Stimulated activated CD4-positive, alpha-beta T cell treated with anti-CD3 and anti-CD28 coated beads, TNF-alpha, amount 100 ng/mL, for 48 hours (primary cell): ENCODE data around the gene STK39.
"Not testable (repeated sequence)": the region's sequence is repeated elsewhere in the genome, so short reads cannot be mapped to it uniquely, and the experiment has no call there.

ENCODE experiments used
- DNase-seq, 3 donors: peaks; one replicate each; pipeline ENCODE4 v3.0.0-alpha.2; 2020; ENCODE audit warnings: low read depth in 3 of 3

The STK39 gene

DNA sequence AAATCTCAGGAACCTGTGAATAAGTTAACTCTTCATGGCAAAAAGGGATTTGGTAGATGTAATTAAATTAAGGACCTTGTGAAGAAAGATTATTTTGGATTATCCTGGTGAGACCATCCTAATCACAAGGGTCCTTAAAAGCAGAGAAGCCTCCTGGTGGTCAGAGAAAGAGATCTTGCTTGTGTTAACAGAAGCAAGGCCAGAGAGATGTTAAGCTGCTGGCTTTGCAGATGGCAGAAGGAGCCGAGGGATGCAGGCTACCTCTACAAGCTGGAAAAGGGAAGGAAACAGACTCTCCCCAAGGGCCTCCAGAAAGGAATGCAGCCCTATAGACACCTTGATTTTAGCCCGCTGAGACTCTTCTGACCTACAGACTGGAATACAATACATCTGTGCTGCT lies 197.0 kb downstream of the STK39 start:
- no peak for DNase-seq

DNA sequence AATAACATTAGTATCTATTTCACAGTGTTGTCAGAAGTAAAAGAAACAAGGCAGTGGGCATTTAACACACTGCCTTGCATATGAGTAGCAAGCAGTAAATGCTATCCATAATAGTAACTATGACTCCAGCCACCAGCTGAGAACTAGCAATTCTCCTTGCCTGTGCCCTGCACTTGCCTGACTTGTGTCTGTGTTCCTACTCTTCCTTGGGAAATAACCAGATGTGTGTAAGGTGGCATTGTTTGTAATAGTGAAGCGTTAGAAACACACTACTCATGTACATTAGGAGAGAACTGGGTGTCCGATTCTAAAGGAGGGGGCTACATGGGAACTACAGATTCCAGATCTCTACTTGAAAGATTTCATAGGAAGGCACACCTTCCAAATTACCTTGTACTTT lies 197.8 kb downstream of the STK39 start:
- no peak for DNase-seq

DNA sequence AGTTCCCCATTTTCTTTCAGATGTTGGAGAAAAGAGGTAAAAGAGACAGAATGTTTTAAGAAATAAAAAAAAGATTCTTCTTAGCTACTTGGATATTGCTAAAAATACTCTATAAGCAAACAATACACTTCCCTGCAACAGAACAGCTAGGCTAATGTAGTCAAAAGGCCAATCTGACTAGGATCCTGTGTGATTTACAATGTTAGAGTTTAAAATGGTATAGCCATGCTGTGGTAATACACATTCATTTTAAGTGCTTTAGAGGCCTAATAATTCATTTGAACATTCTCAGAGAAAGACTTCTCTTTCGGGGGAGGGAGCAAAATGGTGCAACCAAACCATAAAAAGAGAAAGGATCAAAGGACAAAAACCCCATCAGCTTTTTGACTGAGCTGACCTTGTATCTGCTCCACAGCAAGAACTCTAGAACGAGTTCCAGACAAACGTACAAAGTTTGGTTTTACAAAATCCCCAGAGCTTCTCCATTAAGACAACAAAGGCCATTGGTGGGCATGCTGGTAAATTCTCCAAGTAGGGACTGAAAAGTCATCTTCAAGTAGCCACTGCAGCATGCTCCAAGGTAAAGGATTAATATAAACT lies 200.2 kb downstream of the STK39 start:
- no peak for DNase-seq

DNA sequence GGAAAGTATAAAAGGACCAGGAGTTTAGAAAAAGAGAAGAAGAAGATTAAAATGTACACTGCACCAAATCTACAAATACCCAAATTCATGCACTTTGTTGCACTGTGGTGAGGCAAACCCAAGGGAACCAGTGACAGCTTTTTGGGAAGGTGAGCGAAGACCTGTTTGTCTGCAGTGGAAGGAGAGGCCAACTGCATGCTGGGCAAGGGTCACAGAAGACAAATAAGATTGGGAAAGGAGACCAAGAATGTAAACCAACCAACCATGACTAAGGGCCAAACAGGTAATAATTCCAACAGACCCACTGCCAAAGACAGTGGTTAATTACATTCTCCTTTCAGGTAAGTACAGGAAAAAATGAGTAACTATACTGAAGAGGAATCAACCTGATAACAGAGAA lies 202.8 kb downstream of the STK39 start:
- DNase-seq = no peak

DNA sequence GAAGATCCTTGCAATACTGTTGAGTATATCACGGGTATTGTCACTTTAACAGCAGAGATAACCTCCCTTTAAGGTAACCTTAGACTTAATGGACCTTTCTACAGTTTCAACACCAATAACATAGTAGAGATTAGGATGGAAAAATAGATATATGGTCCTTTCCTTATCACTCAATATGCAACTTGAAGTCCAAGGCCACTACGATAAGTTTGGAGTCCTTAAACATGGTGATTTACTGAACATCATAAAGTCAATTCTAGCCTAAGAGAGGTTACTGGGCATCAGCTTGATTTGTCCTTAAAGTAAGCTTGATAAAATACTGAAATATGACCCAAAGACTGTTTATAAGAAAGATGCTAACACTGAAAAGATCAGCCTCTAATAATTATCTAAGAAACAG lies 203.2 kb downstream of the STK39 start:
- DNase-seq = no peak

DNA sequence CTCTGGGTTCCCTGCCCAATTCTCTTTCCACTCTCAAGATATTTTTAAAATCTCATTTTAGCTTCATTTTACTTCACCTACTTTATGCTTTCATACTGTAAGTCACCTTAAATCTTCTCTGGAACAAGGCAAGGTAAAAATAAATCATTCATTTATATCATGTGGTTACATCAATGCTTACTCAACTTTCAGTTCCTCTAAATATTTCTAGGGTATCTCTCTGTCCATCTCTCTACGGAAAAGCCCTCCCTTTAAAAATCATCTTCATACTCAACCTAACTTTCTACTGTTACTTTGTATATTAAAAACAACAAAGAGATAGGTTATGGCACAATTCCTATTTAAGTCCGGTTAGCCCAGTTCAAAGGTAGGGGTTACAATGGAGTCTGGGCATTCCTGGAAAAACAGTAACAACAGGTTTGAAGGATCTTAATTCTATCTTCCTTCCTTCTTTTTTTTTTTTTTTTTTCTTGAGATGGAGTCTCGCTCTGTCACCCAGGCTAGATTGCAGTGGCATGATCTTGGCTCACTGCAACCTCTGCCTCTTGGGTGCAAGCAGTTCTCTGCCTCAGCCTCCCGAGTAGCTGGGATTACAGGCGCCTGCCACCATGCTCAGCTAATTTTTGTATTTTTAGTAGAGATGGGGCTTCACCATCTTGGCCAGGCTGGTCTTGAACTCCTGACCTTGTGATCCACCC lies 205.1 kb downstream of the STK39 start:
- not testable (repeated sequence) for DNase-seq

DNA sequence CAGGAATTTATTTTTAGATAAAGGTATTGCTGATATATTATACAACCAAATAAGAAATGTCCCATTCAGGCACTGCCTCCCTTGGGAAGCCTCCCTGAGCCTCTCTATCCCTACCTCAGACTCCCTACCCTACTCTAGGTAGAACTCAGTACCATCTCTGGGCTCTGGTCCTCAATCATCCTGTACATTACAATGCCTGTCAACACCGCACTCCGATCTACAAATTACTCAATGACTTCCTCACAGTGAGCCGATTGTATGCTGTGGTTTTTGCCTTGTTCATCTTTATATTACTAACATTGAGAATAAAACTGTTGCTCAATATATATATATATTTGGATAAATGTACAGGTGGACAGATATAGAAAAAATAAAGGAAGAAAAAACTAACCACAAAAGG lies 207.5 kb downstream of the STK39 start:
- DNase-seq = no peak

DNA sequence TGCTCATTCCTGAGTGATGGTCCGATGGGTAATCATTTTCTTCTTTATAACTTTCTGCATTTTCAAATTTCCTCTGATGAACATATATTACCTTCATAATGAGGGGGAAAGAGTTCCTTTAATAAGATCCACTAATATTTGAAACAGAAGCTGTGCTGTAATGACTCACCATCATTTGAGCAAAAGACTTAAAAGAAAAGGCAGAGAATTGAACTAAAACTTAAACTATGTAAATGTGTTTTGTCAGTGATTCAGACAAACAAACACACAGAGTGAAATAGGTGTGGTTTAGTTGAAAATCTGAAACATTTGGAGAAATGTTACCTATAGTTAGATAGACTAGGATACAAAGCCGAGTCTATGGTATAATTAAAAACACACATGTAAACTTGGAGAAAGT lies 209.6 kb downstream of the STK39 start:
- DNase-seq = no peak

DNA sequence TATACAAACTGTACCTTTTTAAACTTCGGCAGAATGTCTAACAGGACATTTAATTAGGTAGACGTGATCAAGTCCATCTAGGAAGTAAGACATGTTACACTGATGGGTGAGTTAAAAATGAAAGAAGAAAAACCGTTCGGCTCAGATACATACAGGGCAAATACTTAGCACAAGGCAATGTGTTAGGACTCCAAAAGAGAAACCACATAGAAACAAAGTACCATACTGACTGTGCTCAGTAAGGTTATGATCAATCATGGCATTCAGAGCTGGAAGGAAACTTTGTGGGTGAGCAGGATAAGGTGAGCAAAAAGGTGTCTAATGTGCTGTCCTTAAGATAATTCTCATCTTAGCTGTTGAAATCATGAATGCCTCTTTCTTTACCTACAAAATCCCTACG lies 211.9 kb downstream of the STK39 start:
- DNase-seq = no peak

DNA sequence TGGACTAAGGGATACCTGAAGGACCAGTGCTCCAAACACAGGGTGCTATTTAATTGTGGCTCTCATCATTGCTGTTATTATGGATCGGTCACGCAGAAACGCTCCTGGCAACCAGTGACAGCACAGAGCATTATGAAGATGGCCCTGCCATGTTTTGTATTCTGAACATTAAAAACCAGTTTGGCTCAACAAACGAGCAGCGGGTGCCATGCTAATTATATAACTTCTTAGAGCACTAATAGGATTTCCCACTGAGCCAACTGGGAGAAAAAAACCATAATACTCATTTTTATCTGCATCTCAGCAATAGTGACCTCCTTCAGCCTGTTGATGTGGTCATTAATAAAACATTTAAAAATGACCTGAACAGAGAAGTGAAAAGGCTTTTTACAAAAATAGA lies 212.8 kb downstream of the STK39 start:
- no peak for DNase-seq

DNA sequence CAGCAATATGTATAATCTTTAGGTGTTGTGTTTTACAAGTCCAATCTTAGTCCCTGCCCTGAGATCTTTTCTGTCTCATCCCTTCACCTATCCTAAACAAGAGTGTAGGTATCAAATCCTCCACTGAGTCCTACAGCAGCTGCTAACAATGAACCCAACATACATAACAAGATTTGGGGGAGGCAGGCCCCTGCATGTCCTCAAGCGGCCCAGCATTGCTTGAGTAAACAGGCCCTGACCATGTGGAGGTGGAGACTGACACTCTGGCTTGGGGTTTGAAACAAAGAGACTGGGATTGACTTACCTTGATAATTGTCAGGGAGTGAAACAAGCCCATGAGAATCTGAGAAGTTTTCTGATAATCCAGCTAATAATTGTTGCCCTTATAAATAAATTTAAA lies 213.4 kb downstream of the STK39 start:
- no peak for DNase-seq

DNA sequence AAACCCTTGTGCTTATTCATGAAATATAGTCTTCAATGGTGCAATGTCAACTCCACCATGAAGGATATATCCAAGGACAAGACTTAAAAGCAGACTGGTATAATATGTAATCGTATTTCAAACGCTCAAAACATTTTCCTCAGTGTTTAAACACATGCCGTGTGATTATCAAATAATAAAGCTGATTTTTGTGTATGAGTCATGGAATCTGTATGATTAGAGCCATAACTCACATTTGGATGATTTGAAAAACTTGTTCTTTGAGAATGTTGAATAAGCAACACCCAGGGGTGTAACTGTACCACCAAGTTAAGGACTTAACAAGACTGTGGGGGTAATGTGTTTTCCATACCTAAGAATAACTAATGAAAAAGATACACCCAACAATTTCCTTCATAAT lies 215.3 kb downstream of the STK39 start:
- no peak for DNase-seq

DNA sequence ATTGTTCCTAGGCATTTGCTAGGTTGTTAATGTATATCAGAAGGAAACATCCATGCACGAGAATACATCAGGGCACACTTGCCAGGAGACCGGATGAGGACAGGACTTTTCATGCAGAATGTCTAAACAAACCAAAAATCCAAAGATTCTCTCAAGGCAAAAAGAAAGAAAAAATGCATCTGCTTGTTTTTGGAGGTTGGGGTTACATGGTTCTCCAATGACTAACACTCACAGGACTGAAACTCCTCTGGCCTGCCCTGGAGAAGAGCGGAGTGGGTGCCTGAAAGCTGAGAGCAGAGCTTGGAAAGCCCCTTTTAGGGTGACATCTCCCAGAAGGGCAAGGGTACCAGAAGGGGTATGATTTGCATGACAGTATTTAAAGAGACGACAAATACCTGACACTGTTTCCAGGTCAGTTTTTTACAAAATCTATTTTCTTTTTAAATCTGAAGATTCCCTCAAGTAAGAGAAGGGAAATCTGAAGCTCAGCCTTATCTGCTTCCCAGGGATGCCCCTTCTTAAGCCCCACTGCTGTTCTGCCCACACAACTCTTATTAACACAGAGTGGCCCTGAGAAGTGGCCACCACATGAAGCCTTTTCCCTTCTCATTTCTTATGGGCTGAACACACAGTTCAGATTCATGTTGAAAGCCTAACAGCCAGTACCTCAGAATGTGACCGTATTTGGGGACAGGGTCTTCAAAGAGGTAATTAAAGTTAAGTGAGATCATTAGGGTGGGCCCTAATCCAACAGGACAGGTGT lies 216.4 kb downstream of the STK39 start:
- peak in 1 of 3 donors; percentile 6 for DNase-seq

DNA sequence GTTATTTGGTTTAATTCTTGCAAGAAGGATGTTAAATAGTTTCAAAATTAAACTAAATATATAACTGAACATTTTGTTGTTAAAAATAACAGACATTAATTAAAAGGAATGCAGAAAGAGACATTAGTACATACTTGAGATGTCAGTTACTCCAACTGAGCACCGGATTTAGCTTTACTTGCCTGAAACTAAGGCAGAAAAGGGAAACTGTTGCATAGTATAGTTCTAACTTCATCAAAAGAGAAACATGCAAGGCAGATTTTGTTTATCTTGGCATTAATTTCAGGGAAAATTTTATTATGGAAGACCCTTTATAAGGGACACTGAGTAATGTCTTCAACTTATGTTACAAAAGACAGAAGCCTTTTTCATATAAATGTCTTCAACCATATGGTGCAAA lies 218.3 kb downstream of the STK39 start:
- no peak for DNase-seq

DNA sequence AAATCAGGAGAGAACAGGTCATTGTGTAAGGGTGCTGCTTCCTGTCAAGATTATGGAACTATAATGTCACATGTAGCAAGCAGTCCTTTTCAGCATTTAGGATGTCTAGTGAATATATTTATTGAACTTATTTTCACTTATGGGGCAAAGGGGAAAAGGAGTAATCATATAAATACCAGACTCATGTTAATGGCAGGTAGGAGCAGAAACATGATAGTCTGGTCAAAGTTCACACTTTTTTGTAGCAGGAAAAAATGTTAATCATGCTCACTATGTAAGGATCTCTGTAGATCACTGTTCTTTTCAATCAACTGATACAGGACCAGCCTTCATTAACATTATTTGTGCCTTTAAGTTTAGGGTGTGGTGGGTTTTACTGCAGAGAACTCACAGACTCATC lies 219.0 kb downstream of the STK39 start:
- no peak for DNase-seq

DNA sequence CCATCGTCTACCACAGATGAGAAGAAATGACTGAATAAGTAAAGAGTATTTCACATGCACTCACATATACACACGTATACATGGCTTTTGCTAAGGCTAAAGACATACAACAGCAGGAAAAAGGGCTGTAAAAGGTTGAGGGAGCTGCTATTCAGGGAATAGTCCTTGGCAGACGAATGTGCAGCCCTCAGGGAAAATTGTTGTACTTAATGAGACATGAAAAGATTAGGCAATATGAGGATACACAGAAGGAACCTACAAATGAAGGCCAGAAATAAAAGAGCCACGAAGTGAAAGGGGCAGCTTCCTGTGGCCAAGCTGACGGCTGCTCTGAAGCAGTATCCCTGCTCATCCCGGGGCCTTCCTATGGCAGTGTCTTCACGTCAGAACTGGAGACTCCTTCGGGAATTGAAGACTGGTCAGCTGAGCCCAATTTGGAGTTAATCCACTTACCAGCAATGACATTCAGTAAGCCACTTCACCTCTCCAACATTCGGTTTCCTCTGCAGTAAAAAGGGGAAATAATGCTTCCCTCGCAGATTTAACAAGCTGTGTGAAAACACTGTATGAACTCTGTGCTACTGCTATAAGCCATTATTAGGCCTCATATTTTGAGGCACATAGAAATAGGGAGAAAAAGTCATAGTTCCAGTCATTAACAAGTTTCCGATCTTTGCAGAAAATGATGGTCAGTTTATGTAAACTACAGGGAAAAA lies 221.8 kb downstream of the STK39 start:
- no peak for DNase-seq

DNA sequence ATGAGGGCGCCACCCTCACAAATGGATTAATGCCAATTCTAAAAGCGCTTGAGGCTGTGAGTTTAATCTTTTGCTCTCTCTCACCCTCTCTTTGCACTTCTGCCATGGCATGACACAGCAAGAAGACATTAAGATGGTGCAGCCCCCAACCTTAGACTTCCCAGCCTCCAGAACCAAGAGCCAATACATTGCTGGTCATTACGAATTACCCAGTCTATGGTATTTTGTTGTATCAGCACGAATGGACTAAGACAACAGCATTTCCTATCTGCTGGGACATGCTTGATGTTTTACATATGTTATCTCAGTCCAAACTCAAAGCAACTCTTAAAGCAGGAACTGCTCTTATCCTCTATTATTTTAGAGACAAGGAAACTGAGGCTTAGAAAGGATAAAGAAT lies 222.9 kb downstream of the STK39 start:
- DNase-seq = no peak

DNA sequence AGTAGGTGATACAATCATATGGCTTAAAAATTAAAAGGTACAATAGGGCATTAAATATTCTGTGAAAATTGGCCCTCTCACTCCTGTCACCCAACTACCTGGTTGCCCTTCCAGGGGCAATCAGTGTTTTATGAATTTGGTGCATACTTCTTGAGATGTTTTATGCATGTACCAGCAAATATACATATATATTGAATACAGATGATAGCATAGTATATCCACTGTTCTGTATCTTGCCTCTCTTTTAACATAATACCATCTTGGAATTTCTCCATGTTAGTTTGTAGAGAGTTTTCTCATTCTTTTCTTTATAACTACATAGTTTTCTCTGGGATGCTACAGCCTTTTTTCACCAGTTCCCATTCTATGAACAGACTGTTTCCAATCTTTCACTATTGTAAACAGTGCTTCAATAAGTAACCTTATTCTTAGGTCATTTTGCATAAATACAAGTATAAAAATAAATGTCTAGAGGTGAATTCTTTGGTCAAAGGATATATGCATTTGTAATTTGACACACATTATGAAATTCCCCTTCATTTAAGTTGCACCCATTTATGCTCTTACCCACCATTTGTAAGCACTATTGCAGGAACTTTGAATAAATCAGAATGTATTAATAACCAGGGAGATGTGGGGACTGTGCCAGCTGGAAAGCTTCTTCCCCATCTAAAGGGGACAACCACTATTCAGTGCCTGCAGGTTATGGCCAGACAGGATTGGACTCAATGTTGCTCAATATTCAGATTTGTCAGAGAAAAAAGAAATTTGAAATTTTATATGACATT lies 225.4 kb downstream of the STK39 start:
- DNase-seq = no peak

DNA sequence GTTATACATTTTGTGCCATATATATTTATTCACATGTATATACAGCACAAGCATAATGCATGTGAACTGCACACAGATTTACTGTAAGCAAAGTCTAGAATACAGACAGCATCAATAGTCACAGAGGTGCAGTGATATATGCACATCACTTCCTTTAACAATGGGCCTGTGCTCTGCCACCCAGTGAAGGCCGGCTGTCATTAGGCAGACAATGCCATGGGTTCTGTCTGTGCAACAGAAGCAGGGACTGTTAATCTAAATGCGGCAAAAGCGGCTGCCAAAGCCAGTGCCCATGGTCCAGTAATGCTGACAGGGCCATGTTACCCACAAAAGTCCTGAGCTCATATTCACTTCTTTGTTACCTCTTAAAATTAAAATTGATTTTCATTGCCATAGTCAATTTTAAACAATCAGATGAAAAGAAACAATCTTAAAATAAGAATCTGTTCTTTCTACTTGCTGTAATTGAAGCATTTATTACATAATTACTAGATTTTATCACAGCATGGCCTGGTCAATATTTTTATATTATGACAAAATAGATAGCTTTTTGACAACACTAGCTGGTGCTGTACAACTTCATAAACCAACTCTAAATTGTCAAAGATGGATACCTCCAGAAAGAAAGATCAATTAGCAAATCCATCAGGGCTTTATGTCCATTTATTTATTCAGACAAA lies 232.0 kb downstream of the STK39 start:
- DNase-seq = no peak

DNA sequence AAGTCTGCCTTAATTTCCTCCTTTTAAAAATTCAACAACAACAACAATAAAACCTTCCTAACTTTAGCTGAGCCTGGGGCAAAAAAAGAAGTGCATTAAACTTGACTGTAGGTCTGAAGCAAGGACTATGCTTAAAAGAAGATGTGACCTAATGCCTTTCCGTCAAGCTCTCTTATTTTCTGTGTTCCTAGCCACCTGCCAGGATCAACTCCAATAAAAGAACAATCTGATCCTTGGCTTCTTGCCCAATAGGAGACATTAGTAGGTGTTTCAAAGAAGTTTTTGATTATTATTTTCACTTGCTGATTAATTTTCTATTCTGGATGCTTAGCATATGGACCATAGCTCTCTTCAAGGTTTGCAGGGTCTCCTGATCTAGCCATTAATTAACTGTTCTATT lies 237.5 kb downstream of the STK39 start:
- DNase-seq = no peak

DNA sequence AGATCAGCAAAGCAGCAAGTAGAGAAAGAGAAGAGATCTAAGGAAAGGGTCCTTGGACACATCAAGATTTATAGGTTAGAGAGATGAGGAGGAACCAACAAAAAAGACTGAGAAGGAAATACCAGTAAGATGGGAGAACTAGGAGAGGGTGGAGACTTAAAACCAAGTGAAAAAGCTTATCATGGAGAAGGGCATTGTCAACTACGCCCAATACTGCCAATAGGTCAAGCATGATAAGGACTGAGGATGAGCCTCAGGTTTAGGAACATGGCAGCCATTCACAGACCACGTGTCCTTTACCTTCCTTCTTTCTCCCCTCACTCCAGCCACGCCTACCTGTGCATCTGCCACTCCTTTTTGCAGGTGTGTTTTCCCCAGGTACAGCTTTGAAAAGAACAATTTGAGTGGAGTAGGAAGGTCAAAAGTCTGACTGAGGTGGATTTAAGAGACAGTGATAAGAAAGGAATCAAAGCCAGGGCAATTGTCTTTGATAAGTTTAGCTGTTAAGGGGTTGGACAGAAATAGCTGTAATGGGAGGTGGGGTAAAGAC lies 238.7 kb downstream of the STK39 start:
- DNase-seq = no peak
